T-helper 22 cell (primary cell): Measurements from ENCODE around the gene OR51E1.

ENCODE experiments used
- DNase-seq: peaks from one replicate; pipeline ENCODE4 v3.0.0-alpha.2; 2020; ENCODE audit warnings: low read depth

The OR51E1 gene

DNA sequence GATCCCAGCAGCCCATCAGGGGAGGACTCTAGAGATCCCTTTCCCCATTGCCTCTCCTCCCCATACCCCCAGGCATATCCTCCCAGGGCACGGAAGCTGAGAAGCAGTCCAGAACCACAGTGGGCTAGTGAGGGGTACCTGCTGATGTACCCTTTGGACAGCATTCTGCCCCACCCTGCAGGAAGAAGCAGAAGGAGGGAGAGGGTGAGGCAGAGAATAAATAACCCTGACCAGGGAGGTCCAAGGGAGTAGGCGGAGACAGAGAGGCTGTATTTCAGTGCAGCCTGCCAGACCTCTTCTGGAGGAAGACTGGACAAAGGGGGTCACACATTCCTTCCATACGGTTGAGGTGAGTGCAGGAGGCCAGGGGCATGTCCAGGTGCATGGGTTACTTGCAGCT lies at the start of gene OR51E1:
Gene OR51E1, plus strand, starts transcription at position 301 of the 400 bp plus-strand sequence. CDS start 8,545 bp downstream, outside the sequence.
- no peak for DNase-seq

GRCh38 chr11:4605057-4605456 lies 38.7 kb upstream of the OR51E1 start:
- DNase-seq, result no peak

DNA sequence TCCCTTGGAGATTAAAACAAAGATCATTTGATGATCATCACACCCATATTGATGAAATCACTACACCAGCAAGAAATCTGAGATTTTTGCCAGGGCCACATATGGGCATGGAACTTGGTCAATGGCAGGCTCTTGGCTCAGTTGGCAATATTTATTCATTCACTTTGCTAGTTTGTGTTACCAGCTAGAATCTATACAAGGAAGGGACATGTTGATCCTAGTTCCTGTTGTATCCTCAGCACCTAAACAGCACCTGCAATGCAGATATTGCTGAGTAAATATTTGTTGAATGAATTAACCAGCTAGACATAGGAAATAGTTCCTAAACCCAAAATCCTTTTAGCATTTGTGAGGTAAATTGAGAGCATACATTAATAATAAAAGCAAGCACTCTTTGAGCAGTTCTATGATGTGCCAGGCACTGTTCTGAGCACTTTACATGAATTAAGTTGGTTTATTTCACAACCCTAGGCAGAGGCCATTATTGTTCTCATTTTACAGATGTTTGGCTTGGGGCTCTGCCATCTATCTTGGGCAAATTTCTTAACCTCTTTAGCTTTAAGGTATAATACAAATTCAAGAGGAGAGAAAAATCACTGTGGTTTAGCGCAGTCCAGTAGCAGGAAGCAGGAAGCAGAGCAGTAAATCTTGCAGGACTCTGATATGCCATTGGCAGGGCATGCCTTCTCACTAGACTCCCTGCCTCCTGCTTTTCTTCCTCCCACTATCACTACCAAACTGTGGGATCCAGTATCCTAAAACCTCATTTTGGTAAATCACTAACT lies 37.4 kb upstream of the OR51E1 start:
- DNase-seq, result no peak

- no peak for DNase-seq
Measured at GRCh38 chr11:4607096-4607495, 36.7 kb upstream of the OR51E1 start.

DNA sequence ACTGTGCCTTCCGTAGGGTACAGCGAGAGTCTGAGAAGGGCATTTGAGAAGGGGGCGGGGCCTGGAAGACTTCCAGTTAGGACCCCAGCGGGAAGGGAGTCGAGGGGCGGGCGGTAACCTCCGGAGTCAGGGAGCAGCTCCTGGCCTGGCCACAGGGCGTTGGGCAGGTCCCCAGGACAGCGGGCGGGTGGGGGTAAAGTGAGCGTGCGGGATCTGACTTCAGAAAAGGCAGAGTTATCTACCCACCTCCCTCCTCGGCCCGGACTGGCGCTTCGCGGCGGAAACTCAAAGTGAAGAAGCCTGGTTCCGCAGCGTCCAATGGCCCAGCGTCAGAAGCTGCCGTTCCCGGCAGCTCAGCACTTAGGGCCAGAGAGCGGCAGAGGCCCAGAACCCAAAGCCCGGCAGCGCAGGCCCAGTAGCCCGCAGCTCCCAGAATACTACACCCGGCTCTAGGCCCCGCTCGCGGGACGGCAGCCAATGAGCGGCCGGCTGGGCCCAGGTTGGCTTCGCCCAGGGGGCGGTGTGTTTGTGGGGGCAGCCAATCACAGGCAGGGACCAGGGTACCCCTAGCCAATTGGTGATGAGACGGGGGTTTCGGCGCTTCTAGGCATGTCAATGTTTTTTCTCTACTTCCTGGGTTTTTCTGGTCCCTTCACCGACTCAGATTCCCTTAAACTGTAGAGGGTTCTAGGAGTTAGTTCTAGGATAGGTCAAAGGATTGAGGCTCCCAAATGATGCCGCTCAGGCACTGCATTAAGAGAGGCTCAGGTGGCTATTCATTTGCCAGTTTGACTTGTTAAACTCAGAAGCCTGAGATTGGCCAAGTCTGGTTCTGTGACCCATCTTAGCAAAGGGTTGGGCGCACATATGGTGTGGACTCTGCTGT lies 35.8 kb upstream of the OR51E1 start, which contains the start of gene TRIM68:
Gene TRIM68, minus strand, starts transcription at position 451 of the 886 bp plus-strand sequence. CDS start 2,727 bp downstream, outside the sequence.
- DNase-seq, result peak; percentile 87

- no peak for DNase-seq
Measured at GRCh38 chr11:4610258-4610935, 33.4 kb upstream of the OR51E1 start.

GRCh38 chr11:4611986-4612385 lies 31.8 kb upstream of the OR51E1 start:
- no peak for DNase-seq

DNA sequence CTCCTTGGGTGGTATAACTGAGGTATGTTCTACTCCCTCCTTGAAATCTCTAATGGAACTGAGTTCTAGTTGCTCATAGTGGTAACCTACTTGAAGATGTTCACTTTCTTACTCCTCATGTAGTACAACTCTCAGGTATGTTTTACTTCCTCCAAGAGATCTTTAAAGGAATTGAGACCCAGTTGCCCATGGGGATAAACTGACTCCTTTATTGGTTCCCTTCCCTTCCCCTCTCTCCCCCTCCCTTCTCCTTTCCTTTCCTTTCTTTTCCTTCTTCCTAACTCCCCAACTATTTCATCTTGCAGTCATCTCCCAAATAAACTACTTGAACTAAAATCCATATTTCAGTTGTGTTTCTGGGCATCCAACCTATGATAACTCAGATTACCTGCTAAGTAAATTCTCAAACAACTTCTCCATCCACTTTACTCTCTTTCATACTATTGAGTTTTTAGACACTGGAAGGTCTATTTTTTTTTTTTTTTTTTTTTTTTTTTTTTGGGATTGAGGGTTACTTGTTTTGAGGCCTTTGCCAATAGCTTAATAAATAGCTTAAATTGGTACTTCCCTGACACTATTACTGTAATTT lies 27.8 kb upstream of the OR51E1 start:
- DNase-seq, result no peak

DNA sequence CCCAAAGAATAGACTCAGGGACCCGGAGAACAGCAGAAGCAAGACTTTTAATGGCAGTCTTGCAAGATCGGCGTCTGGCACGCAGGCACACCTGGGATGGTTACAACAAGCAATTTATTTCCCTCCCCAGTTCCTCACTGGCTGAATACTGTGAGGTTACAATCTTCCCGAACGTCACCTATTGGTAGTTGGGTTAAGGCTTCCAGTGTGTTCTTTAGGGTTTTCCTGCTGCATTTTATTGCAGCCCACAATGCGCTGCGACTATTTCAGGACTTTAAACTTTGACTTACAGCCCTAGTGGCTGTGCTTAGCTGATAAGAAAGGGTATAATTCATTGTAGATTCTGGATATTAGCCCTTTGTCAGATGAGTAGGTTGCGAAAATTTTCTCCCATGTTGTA lies 24.3 kb upstream of the OR51E1 start:
- DNase-seq, result no peak

- DNase-seq, result no peak
Measured at GRCh38 chr11:4626207-4627099, 17.3 kb upstream of the OR51E1 start.

GRCh38 chr11:4636136-4636535 lies 7.6 kb upstream of the OR51E1 start:
- DNase-seq, result no peak

DNA sequence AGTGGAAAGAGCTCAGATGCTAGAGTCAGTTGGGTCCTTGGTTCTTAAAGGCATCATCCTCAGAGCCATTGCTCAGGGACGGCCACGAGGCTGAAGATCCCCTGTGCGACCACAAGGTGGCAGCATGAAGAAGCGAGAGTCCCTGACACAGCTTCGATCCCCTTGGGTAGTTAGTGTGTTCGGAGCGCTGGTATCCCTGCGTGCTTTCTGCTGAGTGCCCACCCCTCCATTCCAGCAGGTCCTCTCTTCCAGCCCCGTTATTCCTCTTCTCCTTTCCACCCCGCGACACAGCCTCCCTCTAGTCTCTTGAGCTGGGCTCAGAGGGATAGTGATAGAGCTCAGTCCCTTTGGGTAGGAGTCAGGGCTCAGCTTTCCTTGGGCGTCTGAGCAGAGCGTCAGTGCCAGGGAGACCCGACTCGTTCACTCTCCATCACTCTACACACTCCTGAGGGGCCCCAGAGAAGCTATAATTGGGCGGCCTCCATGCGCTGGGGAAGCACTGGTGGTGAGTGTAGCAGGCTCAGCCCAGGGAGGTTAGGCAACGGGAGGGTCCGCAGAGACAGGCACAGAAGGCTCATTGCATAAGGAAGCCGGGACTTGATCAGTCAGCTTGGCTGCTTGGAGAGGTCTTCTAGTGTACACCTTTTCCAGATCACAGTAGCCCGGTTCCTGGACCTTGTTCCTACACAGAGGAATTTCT lies 6.7 kb upstream of the OR51E1 start, which contains the start of gene OR51D1:
Gene OR51D1, plus strand, starts transcription at position 516 of the 700 bp plus-strand sequence. CDS start 2,314 bp downstream, outside the sequence.
- DNase-seq, result peak; percentile 4

DNA sequence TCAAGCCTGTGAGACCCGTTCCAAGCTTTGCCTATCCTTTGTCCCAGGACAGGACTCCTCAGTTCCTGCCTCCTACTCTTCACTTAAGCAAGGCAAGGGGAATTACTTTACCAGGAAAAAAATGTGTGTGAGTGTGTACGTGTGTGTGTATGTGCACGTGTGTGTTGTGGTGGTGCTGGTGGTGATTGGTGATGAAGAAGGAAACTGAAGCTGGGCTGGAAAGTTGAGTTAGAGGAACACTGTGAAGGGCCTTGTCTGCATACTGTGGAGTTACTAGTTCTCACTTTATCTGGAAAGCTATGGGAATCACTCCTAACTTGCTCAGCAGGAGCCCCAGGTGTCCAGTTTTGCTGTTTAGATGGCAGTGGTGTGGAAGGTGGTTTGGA lies 6.1 kb upstream of the OR51E1 start:
- DNase-seq, result no peak

GRCh38 chr11:4639931-4640330 lies 3.9 kb upstream of the OR51E1 start:
- DNase-seq, result no peak

GRCh38 chr11:4641501-4641900 lies 2.3 kb upstream of the OR51E1 start:
- no peak for DNase-seq

GRCh38 chr11:4642043-4642442 lies 1.7 kb upstream of the OR51E1 start:
- DNase-seq, result no peak

DNA sequence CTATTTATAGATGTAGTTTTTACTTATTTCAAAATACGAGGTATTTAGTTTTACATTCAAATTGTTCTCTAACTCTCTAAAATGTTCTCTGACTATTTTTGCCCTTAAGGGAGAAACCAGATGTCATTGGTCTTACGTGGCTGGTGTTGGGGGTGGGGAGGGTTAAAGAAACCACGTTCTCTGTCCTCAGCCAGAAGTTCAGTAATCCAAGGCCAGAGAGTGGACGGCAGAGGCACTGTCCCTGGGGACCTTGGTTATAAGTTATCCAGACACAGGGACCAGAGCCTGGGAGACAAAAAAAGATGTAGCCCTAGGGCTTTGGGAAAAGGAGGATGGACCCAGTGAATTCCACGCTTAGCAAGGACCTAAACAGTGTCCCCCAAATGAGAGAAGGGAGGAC lies 706 bp upstream of the OR51E1 start:
- no peak for DNase-seq

GRCh38 chr11:4644233-4644632 lies 451 bp downstream of the OR51E1 start:
- no peak for DNase-seq

- DNase-seq, result no peak
Measured at GRCh38 chr11:4645974-4646373, 2.2 kb downstream of the OR51E1 start.

GRCh38 chr11:4647766-4648165 lies 4.0 kb downstream of the OR51E1 start:
- DNase-seq, result no peak
